Pancreas (tissue), 10 donors: ENCODE results near the gene RTCB. TPM values are rescaled to one million over a fixed set of nuclear protein-coding genes. Genes with fewer than 3 reads are reported as not detected.
A peak's percentile ranks its signal among the peaks of the same experiment; 100 is the strongest.

Experiments
- ATAC-seq, 4 donors: fragments of 200-7000 bp; cut with Tn5 transposase; one replicate each; pipeline versions ENCODE4 v1.8.0 to v1.9.1; 2020; ENCODE audit warnings: mild to moderate bottlenecking in 4 of 4, moderate library complexity in 4 of 4
- DNase-seq, 6 donors: peaks; one replicate each; pipeline ENCODE4 v3.0.0-alpha.2; 2020
- FAIRE-seq: peaks from 2 replicates; lab custom pipeline; 2012; peaks lifted over from hg19 to GRCh38; lab: Jason Lieb, UNC
- H3K27ac ChIP-seq, 4 donors: fragments of 200-600 bp; sonication (generic); 1 replicate in 3 of 4; 2 replicates in 1 of 4; pipeline versions ENCODE4 v1.5.0 to v1.8.0; 2020
- H3K27me3 ChIP-seq, 4 donors: fragments of 200-600 bp; one replicate each; pipeline ENCODE4 v1.8.0; 2021
- H3K36me3 ChIP-seq, 3 donors: fragments of 200-600 bp; sonication (generic) in 1 of 3; one replicate each; pipeline versions ENCODE4 v1.5.0 to v1.8.0; 2020 to 2021
- H3K4me1 ChIP-seq, 3 donors: fragments of 200-600 bp; one replicate each; pipeline ENCODE4 v1.8.0; 2021
- H3K4me3 ChIP-seq, 4 donors: fragments of 200-600 bp; sonication (generic) in 2 of 4; one replicate each; pipeline versions ENCODE4 v1.5.0 to v1.8.0; 2020 to 2021
- H3K9me3 ChIP-seq, 4 donors: fragments of 200-600 bp; one replicate each; pipeline ENCODE4 v1.8.0; 2021
- WGBS, 2 donors: extraction: QIAGEN DNeasy Blood & Tissue Kit; methylation state at CpG; one replicate each; pipeline ENCODE4 v1.1.7; 2013; 5-methylcytosine and 5-hydroxymethylcytosine counted together
- intact Hi-C, 3 donors: fragments of 100-400 bp; cut with DNase I; formaldehyde crosslinking; loops; one replicate each; pipeline versions ENCODE4 v1.11.1 to v1.14.2; 2022
- polyA plus RNA-seq, 2 donors: library from polyadenylated mRNA; stranded (reverse); fragments of 200-250 nt; gene quantifications; one replicate each; pipeline ENCODE4 v1.2.3, GENCODE V29; 2013
- total RNA-seq, 6 donors: library from RNA; stranded (reverse); fragmentation: NEBNext Ultra II Directional in 4 of 6; extraction: Animal tissue kit (Norgen Biotek cat#: 25700) in 4 of 6; gene quantifications; one replicate each; pipeline versions ENCODE4 v1.2.1 to v1.2.4, GENCODE V29; 2021 to 2023
- TF ChIP-seq, protein P1 (sequence below), 4 donors: fragments of 200-600 bp; sonication (generic) in 3 of 4; IDR thresholded peaks; one replicate each; pipeline versions ENCODE4 v1.5.0 to v1.8.0; 2021; ENCODE audit warnings: antibody characterized with exemption in 4 of 4
- donor health status: healthy with polysubstance abuse.
- donor health status: DM: no; HTN: no; CAD: no; lungs with moderate emphysema.
- donor health status: DM: no; HTN: no; CAD: no.
- donor health status: control.
- donor health status: control.
- donor health status: Bipolar disorder and iron deficiency.
- donor health status: DM: yes; HTN: yes; CAD: no.
- donor health status: DM: no; HTN: no; CAD: no.
- donor health status: DM: no; HTN: no; CAD: no.
- donor health status: DM: yes; HTN: yes; CAD: no.

Gene RTCB
- total and polyA plus RNA-seq, 8 donors = 15.1 to 42.6 (median 30.6) TPM

DNA sequence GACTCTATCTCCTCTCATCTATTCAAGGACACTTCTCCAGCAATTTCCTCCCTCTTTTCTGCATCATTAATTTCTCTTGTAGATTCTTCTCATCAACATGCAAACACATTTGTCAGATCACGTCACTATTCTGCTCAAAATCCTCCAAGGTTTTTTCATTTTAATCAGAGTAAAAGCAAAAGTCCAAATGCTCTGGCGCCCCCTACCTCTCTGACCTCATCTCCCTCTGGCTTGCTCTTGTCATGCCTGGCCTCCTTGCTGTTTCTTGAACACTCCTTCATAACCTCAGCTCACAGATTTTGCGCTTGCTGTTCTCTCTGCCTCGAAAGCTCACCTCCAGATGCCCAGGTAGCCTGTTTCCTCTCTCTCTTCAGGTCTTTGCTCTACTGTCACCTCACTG lies 22.4 kb downstream of the RTCB start:
- DNase-seq (no peak), FAIRE-seq (no peak), ATAC-seq (peak in 1 of 4 donors; percentile 24)
- WGBS, 2 donors = 80 to 85% methylated on average over 4 of the region's 4 CpGs
- intact Hi-C loops = no loop called here
- no peaks in the 10 kb centered on the region for H3K27me3 ChIP-seq
- TF ChIP-seq, protein P1, sequence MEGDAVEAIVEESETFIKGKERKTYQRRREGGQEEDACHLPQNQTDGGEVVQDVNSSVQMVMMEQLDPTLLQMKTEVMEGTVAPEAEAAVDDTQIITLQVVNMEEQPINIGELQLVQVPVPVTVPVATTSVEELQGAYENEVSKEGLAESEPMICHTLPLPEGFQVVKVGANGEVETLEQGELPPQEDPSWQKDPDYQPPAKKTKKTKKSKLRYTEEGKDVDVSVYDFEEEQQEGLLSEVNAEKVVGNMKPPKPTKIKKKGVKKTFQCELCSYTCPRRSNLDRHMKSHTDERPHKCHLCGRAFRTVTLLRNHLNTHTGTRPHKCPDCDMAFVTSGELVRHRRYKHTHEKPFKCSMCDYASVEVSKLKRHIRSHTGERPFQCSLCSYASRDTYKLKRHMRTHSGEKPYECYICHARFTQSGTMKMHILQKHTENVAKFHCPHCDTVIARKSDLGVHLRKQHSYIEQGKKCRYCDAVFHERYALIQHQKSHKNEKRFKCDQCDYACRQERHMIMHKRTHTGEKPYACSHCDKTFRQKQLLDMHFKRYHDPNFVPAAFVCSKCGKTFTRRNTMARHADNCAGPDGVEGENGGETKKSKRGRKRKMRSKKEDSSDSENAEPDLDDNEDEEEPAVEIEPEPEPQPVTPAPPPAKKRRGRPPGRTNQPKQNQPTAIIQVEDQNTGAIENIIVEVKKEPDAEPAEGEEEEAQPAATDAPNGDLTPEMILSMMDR (IDR thresholded peaks at IDR 0.05) = peak in 2 of 4 donors; percentile 9 to 12
- no peaks in the 10 kb centered on the region for H3K9me3 ChIP-seq
- no peaks in the 10 kb centered on the region for H3K4me1 ChIP-seq
- no peak overlapping the region for H3K27ac ChIP-seq
- peaks cover 3 to 58% (median 12%) of the 10 kb centered on the region in 3 donors for H3K36me3 ChIP-seq
- no peak overlapping the region for H3K4me3 ChIP-seq

GRCh38 chr22:32385681-32386080 lies 26.4 kb downstream of the RTCB start:
- intact Hi-C loops = no loop called here
- TF ChIP-seq, protein P1 (IDR thresholded peaks at IDR 0.05) = no peak
- Histone ChIP-seq H3K4me3 (no peak overlapping the region), H3K36me3 (peaks cover 0 to 18% (median 3%) of the 10 kb centered on the region in 3 donors), H3K4me1 (no peaks in the 10 kb centered on the region), H3K27ac (no peak overlapping the region), H3K9me3 (no peaks in the 10 kb centered on the region), H3K27me3 (no peaks in the 10 kb centered on the region)
- WGBS, 2 donors = 93 to 96% methylated on average over 1 of the region's 1 CpG
- no peak for DNase-seq
- FAIRE-seq = no peak
- no peak for ATAC-seq

DNA sequence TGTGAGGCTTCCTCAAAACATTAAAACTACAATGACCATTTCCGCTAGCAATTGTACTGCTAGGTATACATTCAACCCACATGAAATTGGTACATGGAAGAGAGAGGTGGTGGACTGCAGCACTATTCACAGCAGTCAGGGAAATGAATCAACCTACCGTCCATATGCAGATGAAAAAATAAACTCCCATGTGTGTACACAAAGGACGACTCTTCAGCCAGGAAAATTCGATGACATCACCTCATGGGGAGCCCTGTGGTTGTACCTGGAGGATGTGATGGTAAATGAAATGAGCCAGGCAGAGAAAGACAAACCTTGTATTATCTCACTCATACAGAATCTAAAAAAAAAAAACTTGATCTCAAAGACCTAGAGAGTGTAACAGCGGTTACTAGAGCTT lies 31.1 kb downstream of the RTCB start:
- Histone ChIP-seq H3K36me3 (no peaks in the 10 kb centered on the region), H3K27ac (no peak overlapping the region), H3K9me3 (no peaks in the 10 kb centered on the region), H3K27me3 (no peaks in the 10 kb centered on the region), H3K4me3 (no peak overlapping the region), H3K4me1 (no peaks in the 10 kb centered on the region)
- intact Hi-C loops = no loop called here
- WGBS, 2 donors = 50 to 54% methylated on average over 5 of the region's 5 CpGs
- no peak for ATAC-seq
- TF ChIP-seq, protein P1 (IDR thresholded peaks at IDR 0.05) = no peak
- no peak for FAIRE-seq
- DNase-seq = no peak

DNA sequence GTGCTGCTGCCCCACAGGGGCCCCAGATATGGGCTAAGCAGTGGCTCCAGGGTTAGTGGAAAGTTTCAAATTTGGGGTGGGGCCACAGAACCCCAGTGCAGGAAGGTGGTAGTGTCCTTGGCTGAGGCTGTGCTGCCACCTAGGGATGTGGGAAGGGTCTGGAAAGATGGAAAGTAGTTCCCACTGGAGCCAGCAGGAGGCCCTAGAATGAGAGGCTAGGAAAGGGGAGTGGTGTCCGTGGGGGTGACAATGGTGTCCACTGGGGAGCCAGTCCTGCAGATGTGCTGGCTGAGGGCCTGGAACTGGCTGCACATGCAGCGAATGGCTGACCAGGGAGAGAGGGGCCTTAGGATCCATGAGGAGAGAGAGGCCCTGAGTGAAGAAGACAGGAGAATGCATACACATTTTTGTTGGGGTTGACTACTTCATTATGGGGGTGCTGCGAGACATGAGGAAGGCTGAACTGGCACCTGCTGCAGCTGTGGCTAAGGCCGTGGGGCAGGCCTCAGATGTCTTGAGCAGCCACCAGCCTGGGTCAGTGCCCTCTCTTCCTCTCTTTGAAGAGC lies 33.3 kb downstream of the RTCB start:
- ATAC-seq = peak in 1 of 4 donors; percentile 43
- no peaks in the 10 kb centered on the region for H3K36me3 ChIP-seq
- intact Hi-C loops = no loop called here
- no peak for DNase-seq
- no peaks in the 10 kb centered on the region for H3K9me3 ChIP-seq
- H3K27me3 ChIP-seq = no peaks in the 10 kb centered on the region
- no peak overlapping the region for H3K27ac ChIP-seq
- TF ChIP-seq, protein P1 (IDR thresholded peaks at IDR 0.05) = peak in 1 of 4 donors; percentile 8
- no peaks in the 10 kb centered on the region for H3K4me1 ChIP-seq
- 44 to 62% methylated on average over 3 to 4 of the region's 4 CpGs for WGBS, 2 donors
- FAIRE-seq = no peak
- no peak overlapping the region for H3K4me3 ChIP-seq

- Histone ChIP-seq H3K36me3 (no peaks in the 10 kb centered on the region), H3K27me3 (no peaks in the 10 kb centered on the region), H3K4me1 (no peaks in the 10 kb centered on the region), H3K27ac (no peak overlapping the region), H3K9me3 (no peaks in the 10 kb centered on the region), H3K4me3 (no peak overlapping the region)
- WGBS, 2 donors = 61 to 72% methylated on average over 5 of the region's 5 CpGs
- FAIRE-seq = no peak
- TF ChIP-seq, protein P1 (IDR thresholded peaks at IDR 0.05) = no peak
- intact Hi-C loops = no loop called here
- ATAC-seq = peak in 2 of 4 donors; percentile 53 to 57
- DNase-seq = no peak
These were observed 35.4 kb downstream of the RTCB start for GRCh38 chr22:32376681-32377080.
